AG09319 (cell line): ENCODE data around the gene FAAP20.

Experiments used
- DNase-seq: peaks from one replicate; pipeline ENCODE4 v3.0.0-alpha.2; 2010; ENCODE audit warnings: low read depth; ENCODE audit errors: extremely low read depth
- TF ChIP-seq, protein P1 (sequence below): IDR thresholded peaks from 2 replicates; pipeline ENCODE4 v1.5.1; 2011; ENCODE audit warnings: low read depth, mild to moderate bottlenecking, inconsistent platforms, low read length, moderate library complexity

FAAP20 gene

DNA sequence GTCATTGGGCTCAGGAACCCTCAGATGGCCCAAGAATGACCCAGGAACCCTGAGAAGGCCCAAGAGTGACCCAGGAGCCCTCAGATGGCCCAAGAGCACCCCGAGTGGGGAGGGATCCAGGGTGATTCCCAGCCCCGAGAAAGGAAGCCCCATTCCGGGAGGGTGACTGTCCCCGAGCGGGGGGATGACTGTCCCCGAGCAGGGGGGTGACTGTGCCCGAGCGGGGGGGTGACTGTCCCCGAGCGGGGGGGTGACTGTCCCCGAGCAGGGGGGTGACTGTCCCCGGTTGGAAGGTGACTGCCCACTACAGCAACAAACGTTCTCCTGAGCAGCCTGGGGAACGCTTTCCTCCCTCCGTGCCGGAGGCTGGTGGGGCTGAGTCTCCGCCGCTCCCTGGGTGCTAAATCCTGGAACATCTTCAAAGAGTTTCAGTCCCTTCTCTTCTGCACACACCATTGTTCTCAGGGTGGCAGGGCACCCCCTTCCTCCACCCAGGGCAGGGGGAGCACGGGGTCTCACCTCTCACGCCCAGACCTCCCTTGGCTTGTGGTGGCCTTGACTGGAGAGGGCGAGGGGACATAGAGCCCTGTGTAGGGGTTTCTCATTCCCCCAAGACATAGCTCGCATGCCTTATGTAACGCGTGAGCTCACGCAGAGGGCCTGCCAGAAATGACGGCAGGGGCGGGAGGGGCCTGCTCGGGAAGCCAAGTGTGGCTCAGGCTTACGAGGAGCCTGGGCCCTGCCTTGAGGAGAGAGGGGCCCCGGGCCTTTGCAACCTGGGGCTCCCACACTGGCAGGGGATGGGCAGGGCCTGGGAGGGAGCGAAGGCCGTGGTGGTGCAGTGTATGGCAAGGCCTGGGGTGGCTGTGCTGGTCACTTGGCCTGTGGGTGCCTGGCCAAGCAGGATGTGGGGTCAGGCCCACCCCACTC lies 19.3 kb upstream of the FAAP20 start:
- DNase-seq: no peak
- TF ChIP-seq, protein P1, sequence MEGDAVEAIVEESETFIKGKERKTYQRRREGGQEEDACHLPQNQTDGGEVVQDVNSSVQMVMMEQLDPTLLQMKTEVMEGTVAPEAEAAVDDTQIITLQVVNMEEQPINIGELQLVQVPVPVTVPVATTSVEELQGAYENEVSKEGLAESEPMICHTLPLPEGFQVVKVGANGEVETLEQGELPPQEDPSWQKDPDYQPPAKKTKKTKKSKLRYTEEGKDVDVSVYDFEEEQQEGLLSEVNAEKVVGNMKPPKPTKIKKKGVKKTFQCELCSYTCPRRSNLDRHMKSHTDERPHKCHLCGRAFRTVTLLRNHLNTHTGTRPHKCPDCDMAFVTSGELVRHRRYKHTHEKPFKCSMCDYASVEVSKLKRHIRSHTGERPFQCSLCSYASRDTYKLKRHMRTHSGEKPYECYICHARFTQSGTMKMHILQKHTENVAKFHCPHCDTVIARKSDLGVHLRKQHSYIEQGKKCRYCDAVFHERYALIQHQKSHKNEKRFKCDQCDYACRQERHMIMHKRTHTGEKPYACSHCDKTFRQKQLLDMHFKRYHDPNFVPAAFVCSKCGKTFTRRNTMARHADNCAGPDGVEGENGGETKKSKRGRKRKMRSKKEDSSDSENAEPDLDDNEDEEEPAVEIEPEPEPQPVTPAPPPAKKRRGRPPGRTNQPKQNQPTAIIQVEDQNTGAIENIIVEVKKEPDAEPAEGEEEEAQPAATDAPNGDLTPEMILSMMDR: no peak

DNA sequence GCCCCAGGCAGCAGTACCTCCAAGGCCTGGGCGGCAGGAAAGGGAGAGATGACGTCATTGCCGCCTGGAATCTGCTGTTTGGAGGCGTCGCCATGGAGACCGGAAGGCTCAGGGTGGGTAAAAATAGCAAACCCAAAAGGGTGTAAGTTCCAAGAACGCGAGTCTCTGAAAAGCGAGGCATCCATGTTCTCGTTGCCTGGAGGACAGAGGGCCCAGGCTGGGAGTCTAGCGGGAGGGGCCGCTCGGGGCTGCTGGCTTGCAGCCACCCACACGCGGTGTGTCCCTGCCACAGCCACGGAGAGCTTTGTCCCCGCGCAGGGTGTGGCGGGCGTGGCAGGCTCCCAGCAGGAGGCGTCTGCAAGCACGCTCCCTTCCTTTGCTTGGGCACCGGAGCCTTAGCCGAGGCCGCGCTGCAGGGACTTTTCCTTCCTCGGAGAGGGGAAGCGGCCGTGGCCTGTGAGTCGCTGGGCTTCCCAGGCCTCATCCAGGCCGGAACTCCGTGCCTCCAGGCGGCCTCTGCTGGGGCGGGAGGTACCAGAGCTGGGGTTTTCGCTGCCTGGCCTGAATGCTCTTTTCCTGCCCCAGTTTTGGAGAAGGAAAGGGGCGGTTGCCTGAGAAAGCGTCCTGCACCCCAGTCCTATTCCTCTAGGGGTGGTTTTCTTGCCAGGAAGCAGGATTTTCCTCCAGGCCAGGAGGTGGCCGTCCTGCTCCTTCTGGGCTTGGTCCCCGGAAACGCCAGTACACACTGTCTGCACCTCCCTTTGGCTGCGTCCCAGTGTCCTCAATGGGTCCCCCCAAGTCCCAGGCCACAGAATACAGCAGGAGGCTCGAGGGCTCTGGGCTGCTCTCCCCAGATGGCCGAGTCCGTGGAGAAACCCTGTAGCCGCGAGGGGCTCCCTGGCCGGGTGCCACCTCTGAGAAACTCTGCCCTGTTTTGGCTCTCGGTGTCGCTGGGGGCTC lies 18.2 kb upstream of the FAAP20 start:
- peak; percentile 91 for DNase-seq
- TF ChIP-seq, protein P1: peak; percentile 23

DNA sequence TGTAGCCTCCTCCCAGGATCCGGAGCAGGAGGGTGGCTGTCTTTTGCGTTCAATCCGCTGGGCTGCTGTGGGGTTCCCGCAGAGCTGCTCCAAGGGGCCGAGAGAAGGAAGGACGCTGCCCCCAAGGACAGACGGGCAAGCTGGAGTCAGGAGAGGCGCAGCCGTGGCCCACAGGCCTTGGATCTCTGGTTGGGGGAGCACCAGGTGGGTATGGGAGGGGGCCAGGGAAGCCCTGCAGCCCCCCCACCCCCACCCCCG lies 17.6 kb upstream of the FAAP20 start:
- TF ChIP-seq, protein P1: no peak
- DNase-seq: no peak

DNA sequence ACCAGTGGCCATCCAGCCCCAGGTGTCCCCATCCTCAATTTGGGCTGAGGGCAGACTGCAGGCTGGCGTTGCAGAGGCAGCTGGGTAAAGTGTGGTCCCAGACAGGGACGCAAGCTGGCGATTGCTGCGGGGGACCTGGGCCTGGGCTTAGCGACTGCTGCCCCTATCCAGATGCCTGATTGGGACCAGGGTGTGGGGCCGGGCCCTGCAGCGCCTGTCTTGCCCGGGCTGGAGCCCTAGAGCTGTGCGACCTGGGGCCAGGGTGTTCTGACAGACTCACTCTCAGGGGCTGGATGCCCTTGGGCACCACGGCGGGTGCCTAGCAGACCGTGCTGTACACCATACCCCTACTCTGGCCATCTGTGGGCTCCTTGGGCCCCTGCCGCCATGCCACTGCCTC lies 16.2 kb upstream of the FAAP20 start:
- TF ChIP-seq, protein P1: no peak
- DNase-seq: no peak

DNA sequence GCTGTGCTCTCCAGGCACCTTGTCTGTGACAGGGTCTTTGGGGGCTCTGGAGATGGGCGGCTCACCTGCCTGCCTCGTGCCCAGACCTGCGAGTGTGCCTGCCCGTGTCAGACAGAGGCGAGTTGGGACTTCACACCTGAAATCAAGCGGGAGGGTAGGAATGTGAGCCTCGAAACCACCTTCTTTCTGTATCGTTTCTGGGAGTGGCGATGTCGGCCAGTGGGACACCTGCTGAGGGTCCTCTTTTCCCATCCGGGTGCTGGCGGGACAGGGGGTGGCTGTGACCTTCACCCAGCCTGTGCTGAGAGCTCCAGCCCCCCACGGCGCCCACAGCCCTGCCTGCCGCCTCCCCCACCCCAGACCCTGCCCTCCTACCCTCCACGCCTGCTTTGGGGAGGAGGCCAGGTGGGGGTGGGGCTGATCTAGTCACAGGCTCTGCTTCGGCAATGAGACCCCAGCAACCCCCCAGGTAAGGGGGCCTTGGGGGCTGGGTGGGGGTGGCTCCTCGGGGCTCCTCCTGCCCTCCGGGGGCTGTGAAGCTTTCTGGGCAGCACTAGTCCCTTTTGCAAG lies 15.6 kb upstream of the FAAP20 start:
- DNase-seq: no peak
- TF ChIP-seq, protein P1: no peak

DNA sequence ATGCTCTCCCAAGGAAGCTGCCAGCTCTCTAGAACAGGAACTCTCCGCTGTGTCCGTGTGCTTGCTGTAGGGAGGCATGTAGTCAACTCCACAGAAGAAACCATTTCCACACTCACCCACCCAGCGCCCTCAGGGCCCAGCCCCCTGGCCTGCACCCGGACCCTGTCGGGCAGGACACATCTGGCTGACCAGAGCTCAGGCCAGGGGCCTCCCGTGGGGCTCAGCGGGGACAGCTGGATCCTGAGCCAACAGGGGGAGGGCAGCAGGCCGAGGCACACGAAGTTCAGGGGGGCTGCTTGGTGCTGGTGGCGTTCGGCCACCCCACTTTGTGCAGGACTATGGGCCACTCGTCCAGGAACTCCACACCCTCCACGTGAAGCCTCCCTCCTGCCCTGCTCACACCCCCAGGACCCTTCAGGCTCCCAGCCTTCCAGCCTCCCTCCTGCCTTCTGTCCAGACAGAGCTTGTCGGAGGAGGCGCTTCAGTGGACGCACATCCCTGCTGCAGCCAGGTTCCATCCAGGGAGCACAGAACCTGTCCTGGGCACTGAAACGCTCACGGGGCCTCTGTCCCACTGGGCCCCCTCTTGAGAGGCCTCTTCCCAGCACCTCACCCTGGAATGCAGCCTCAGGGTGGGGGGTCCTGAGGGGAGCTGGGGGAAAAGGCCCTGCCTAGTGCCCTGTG lies 15.0 kb upstream of the FAAP20 start:
- DNase-seq: no peak
- TF ChIP-seq, protein P1: no peak
